ENCODE results near the gene ATL2. TPM values are rescaled to one million over a fixed set of nuclear protein-coding genes. Genes with fewer than 3 reads are reported as not detected.

The ATL2 gene
- total and polyA plus RNA-seq, 2 of the 8 experiments (the other 6 are each of a cell fraction or from before 2014, with no cell fraction given): 38.8 to 84.6 TPM

- Histone ChIP-seq H3K14ac (ENCODE audit: insufficient read length) (no peak overlapping the region), H3K23ac (ENCODE audit: insufficient read length) (no peak overlapping the region), H3K4ac (replicated peaks; ENCODE audit: insufficient read length, low read depth, low read length) (no peak overlapping the region), H3K79me1 (ENCODE audit: low read depth, low read length) (no peaks in the 10 kb centered on the region), H3K4me1 (replicated peaks in 1 of 4; ENCODE audit: control insufficient read depth in 3 of 4, insufficient read depth in 4 of 4, low read length in 3 of 4) (no peaks in the 10 kb centered on the region), H4K5ac (ENCODE audit: insufficient read length, low read depth, low read length) (no peak overlapping the region), H3K4me3 (ENCODE audit: extremely low read depth in 1 of 4, insufficient read depth in 2 of 4, low read depth in 3 of 4, low read length in 4 of 4) (no peak overlapping the region), H2BK12ac (ENCODE audit: low read depth, low read length) (no peak overlapping the region), H2AFZ (ENCODE audit: low read length) (no peak overlapping the region), H3K4me2 (ENCODE audit: insufficient read depth in 1 of 2, low read depth in 2 of 2, low read length in 2 of 2) (no peak overlapping the region), H4K91ac (replicated peaks; ENCODE audit: insufficient read length, low read length) (no peak overlapping the region), H3K18ac (ENCODE audit: extremely low read depth, low read length) (no peak overlapping the region), H3K36me3 (ENCODE audit: control insufficient read depth in 2 of 4, insufficient read depth in 4 of 4, low read length in 3 of 4) (no peaks in the 10 kb centered on the region), H4K20me1 (replicated peaks in 1 of 2; ENCODE audit: control insufficient read depth in 1 of 2, insufficient read depth in 2 of 2, low read length in 2 of 2) (no peaks in the 10 kb centered on the region), H2AK5ac (ENCODE audit: low read depth, low read length) (no peak overlapping the region), H3K23me2 (ENCODE audit: low read depth, low read length) (no peaks in the 10 kb centered on the region), H3K27ac (ENCODE audit: low read depth, low read length) (no peak overlapping the region), H3K9me3 (ENCODE audit: insufficient read depth in 2 of 2, low read depth in 1 of 2, low read length in 1 of 2) (no peaks in the 10 kb centered on the region), H2BK20ac (ENCODE audit: low read length) (no peak overlapping the region), H2BK5ac (ENCODE audit: low read depth, low read length) (no peak overlapping the region), H3K9ac (replicated peaks in 1 of 4; ENCODE audit: extremely low read depth in 1 of 4, low read depth in 3 of 4, low read length in 3 of 4) (no peak overlapping the region), H3K79me2 (ENCODE audit: control insufficient read depth in 1 of 2, insufficient read depth in 2 of 2, low read length in 2 of 2) (no peaks in the 10 kb centered on the region), H2BK15ac (ENCODE audit: low read length) (no peak overlapping the region), H3K56ac (replicated peaks; ENCODE audit: insufficient read length, low read depth, low read length) (no peak overlapping the region), H3K27me3 (replicated peaks in 1 of 4; ENCODE audit: control insufficient read depth in 3 of 4, extremely low read depth in 1 of 4, insufficient read depth in 3 of 4, low read length in 3 of 4) (no peaks in the 10 kb centered on the region), H4K8ac (ENCODE audit: extremely low read depth, insufficient read depth, low read length) (no peak overlapping the region), H2BK120ac (replicated peaks; ENCODE audit: low read depth, low read length) (no peak overlapping the region)
- ChIA-PET POLR2A (ENCODE audit: partially characterized antibody) (no interaction called here), CTCF (ENCODE audit: partially characterized antibody) (interaction anchor here (0.9 kb wide), 1 partner anchor 15 kb away, joined by 3 read pairs; no protein-coding TSS in a partner anchor)
- 78% methylated on average over 4 of the region's 4 CpGs; no CpG with 5 or more reads in 1 of the 2 experiments for WGBS, 2 experiments (ENCODE audit: extremely low coverage in 1 of 2, insufficient coverage in 1 of 2, insufficient read length in 1 of 2, insufficient replicate concordance in 2 of 2, low coverage in 1 of 2, low lambda C conversion rate in 2 of 2, missing lambda C conversion rate in 1 of 2)
- DNase-seq (ENCODE audit: low read depth in 1 of 2, low spot score in 2 of 2) (no peak), FAIRE-seq (no peak)
- TF ChIP-seq, protein P1, sequence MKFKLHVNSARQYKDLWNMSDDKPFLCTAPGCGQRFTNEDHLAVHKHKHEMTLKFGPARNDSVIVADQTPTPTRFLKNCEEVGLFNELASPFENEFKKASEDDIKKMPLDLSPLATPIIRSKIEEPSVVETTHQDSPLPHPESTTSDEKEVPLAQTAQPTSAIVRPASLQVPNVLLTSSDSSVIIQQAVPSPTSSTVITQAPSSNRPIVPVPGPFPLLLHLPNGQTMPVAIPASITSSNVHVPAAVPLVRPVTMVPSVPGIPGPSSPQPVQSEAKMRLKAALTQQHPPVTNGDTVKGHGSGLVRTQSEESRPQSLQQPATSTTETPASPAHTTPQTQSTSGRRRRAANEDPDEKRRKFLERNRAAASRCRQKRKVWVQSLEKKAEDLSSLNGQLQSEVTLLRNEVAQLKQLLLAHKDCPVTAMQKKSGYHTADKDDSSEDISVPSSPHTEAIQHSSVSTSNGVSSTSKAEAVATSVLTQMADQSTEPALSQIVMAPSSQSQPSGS (IDR thresholded peaks at IDR 0.05; ENCODE audit: low read length): no peak
- no peak for TF ChIP-seq E2F6 (IDR thresholded peaks at IDR 0.05)
- TF ChIP-seq KDM4A (IDR thresholded peaks at IDR 0.05; ENCODE audit: low read depth, low read length, severe bottlenecking): no peak
- TF ChIP-seq POLR2AphosphoS5 (IDR thresholded peaks at IDR 0.05; ENCODE audit: low read depth, low read length): no peak
- TF ChIP-seq SRF (IDR thresholded peaks at IDR 0.05; ENCODE audit: low read depth, low read length): no peak
- no peak for TF ChIP-seq SAP30 (IDR thresholded peaks at IDR 0.05; ENCODE audit: insufficient read depth, insufficient replicate concordance, low read length)
- no peak for TF ChIP-seq RFX5 (IDR thresholded peaks at IDR 0.05; ENCODE audit: borderline replicate concordance, low read depth, low read length)
- TF ChIP-seq FOSL1 (IDR thresholded peaks at IDR 0.05; ENCODE audit: insufficient read depth, low read depth, low read length): no peak
- TF ChIP-seq, protein P2, sequence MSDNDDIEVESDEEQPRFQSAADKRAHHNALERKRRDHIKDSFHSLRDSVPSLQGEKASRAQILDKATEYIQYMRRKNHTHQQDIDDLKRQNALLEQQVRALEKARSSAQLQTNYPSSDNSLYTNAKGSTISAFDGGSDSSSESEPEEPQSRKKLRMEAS (IDR thresholded peaks at IDR 0.05): no peak
- TF ChIP-seq POLR2A (IDR thresholded peaks at IDR 0.05; ENCODE audit: control extremely low read depth in 1 of 2, low read depth in 2 of 2, low read length in 2 of 2): no peak
- no peak for TF ChIP-seq TBP (IDR thresholded peaks at IDR 0.05; ENCODE audit: low read depth, low read length)
- no peak for TF ChIP-seq SP4 (IDR thresholded peaks at IDR 0.05; ENCODE audit: low read length)
- TF ChIP-seq KDM1A (IDR thresholded peaks at IDR 0.05; ENCODE audit: borderline replicate concordance, low read length): no peak
Observed at GRCh38 chr2:38248255-38248654, 128.8 kb downstream of the ATL2 start.

Data from H1 (cell line).